Keratinocyte (primary cell): ENCODE results near the gene CORO2B.

Source experiments
- CTCF ChIP-seq, 3 experiments: IDR thresholded peaks in 1 of 3; conservative IDR thresholded peaks in 1 of 3; optimal IDR thresholded peaks in 1 of 3; 2 replicates in 2 of 3; 3 replicates in 1 of 3; pipeline versions ENCODE3 to v1.5.1; 2011; ENCODE audit warnings: low read length in 3 of 3, mild to moderate bottlenecking in 3 of 3, moderate library complexity in 2 of 3, control low read depth in 1 of 3, inconsistent platforms in 1 of 3; ENCODE audit not compliant: insufficient read depth in 2 of 3; ENCODE audit errors: extremely low read depth in 1 of 3
- EZH2 ChIP-seq: IDR thresholded peaks from one replicate; pipeline ENCODE4 v1.6.1; 2012; ENCODE audit warnings: inconsistent platforms, mild to moderate bottlenecking, low read length, moderate library complexity

GRCh38 chr15:68621535-68621934, 42.7 kb downstream of the CORO2B start:
- TF ChIP-seq CTCF (optimal IDR thresholded peaks at IDR 0.05 in 1 of 3, IDR thresholded peaks at IDR 0.05 in 1 of 3, conservative IDR thresholded peaks at IDR 0.05 in 1 of 3; ENCODE audit: extremely low read depth in 1 of 3, insufficient read depth in 2 of 3, low read length in 3 of 3) (no peak), EZH2 (no peak)
